GM19324 (cell line): Measurements from ENCODE around the gene SERTM1.

Source experiments
- ATAC-seq: cut with Tn5 transposase; IDR thresholded peaks from one replicate; pipeline ENCODE4 v1.9.1; 2021; ENCODE audit warnings: mild to moderate bottlenecking, moderate library complexity; ENCODE audit not compliant: unreplicated experiment, low FRiP score

The SERTM1 gene

DNA sequence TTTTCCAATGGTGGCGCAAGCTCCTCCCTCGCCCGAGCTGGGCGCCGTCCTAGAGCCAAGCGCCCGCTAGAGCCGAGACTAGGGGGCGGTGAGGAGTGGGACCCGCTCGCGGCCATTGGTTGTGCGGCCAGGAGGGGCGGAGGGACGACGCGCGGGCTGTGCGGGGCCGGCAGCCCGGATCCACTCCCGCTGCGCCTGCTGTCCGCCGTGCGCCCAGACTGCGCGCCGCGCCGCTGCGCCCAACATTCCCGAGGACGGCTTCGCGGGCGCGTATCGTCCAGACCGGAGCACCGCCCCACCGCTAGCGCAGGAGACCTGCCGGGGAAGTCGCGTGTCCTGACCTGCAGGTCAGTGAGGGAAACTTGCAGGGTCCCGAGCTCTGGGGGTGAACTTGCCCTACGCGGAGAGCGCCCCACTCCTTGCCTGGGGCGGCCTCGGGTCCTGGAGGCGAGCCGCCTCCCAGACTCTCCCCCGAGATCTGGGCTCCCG lies at the start of gene SERTM1:
Gene SERTM1, plus strand, starts transcription at position 183 of the 489 bp plus-strand sequence. CDS start 21,059 bp downstream, outside the sequence.
- no peak for ATAC-seq

DNA sequence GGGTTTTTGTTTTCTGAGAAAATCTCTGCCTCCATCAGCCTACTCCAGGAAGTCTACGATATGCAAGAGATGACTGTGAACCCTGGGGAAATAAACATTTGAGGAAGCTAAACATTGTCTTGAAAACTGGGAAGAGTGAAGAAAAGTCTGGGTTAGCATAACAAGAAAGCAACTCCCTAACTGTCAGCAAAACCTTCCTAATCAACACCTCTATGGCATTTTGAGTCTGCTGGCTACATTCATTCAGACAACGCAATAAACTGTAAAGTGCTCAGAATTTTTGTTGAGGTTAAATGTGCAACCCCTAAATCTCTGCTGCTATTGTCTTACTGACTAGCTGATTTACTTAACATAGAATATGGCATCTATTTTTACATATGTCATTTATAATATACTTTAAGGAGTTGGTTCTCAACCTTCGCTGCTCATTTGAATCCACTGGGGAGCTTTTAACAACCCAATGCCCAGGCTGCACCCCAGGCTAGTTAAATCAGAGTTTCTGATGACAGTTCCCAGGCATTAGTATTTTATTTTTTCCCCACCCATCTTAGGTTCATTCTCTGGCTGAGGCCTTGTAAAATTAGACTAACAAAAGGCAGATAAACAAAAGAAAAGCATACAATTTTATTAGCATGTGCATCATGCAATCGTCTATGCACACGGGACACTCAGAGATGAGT lies 45.3 kb upstream of the SERTM1 start:
- ATAC-seq = no peak

DNA sequence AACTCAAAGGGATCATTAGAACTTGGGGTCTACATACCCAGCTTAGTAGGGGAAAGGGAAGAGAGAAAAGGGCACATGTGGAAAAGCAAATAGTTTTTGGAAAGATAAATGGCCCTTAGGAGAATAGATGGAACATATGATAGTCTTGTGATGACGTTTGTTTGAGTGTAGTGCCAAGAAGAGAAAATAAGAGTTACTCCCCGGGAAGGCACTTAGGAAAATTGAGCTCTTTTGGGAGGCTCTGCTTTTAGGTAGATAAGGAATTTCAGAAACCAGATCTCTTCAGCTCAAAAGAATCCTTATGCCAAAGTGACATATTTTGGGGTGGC lies 44.8 kb upstream of the SERTM1 start:
- ATAC-seq = no peak

DNA sequence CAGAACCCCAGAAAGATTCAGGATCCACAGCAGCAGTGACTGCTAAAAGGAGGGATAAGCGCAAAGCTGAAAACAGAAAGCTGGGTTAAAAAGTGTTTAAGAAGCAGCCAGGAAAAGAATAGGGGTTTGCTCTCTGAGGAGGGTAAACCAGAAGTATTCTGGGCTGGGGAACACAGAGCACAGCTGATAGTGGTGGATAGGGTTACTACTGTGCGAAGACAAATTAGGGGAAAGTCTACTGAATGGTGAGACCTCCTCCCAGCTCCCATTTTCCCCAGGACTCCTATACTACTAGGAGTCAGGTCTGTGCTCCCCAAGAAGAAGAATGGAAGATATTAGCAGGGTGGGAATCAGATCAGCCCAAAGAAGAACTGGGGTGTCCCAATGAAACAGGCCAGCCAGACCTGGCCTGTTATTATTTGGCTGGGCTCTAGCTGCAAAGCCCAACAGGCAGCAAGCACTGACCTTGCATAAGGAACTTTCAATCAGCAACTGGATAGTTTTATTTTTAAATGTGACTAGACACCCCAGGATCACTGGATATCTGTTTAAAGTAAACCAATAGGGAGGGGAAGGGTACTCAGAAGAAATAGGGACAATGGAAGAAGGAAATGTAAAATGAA lies 43.5 kb upstream of the SERTM1 start:
- ATAC-seq = no peak

DNA sequence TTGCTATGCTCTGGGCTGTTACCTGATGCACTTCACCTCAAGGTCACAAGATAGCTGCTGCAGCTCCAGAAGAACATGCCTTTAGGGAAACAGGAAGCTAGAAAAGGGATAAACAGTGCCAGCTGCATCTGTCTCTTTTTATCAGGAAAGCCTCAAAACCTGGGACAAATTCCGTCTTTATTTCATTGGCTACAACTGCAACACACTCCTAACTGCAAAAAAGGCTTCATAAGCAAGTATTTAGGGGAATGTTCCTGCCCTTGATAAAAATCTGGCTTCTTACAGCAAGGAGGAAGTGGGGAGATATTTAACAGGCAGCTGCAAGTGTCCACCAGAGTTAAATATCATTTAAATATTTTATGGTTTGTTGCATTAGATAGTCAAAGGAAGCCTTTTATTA lies 34.2 kb upstream of the SERTM1 start:
- ATAC-seq = no peak

DNA sequence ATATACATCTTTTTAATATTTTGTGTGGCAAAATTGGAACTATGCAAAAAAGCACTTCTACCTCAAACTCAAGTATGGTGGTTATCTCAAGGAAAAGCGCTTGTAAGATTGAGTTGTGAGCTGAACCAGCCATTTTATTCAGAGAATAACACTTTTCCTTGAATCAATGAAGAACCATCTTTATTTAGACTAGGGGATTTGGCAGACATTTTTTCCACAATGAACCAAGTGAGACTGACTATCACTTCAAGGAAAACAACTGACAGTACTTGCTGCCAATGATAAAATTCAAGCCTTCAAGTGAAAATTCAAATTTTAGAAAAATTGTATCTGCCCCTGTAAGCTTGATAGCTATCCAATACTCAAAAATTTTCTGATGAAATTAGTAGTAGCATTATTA lies 23.2 kb upstream of the SERTM1 start:
- no peak for ATAC-seq

DNA sequence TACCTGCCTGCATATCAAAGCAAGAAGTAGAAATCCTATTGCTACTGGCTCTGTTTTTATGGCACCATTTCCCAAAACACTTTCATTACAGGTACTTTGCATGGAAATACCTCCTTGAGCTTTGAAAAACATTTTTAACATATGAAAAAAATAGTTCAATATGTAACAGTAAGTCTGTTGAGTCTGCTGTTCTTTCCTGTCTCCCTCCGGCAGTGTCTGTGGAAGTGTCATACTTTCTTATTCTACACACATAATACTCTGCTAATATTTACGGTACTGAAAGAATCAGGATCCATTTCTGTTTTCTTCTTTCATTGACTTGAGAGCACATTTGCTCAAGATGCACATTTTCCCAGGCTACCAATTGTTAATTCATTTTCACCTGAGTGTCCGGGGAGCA lies 8.2 kb upstream of the SERTM1 start:
- no peak for ATAC-seq

DNA sequence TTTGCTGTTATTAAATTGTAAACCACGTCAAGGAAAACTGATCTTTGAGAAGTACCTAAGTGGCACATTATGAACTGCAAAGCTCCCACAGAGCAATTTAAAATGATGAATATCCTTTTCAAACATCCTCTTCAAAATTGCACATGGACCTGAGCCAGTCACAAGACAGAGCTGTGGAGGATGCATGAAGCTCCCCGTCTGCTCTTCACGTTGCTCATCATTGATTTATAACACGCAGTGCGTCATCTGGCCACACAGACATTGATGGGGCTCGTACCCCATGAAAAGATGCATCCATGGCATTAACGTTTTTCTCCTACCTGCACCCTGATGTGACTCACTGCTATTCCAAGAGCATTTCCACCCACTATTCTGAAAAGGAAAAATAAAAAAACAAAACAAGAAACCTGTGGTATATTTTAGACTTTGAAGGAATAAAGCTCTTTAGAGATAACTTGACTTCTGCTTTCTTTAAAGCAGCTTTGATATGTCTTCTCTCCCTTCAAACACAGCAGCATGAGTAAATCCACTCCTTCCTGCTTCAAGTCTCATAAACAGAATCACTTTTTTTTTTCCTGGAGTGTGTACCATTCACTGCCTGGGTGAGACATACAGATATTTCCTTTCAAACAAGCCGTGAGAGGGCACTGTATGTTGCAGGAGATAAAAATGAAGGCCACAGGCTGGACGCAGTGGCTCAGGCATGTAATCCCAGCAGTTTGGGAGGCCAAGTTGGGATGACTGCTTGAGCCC lies 7.2 kb upstream of the SERTM1 start:
- no peak for ATAC-seq

DNA sequence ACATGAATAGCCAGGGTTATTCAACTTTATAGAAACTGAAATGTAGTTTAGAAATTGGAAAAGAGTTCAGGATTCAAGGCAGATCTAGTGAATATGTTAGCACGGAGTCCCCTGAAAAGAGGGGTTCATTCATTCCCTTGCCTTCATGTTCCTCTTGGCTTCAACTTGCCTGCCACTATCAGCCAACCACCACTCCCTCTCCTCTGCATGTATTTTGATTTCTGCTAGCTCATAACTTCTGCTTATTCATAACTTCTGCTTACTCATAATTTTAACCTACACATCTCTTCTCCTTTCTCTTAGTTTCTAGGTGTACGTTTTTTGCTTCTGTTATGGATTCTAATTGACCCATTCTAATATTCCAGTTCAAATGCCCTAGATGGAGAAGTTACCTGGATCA lies 5.5 kb upstream of the SERTM1 start:
- ATAC-seq = no peak

DNA sequence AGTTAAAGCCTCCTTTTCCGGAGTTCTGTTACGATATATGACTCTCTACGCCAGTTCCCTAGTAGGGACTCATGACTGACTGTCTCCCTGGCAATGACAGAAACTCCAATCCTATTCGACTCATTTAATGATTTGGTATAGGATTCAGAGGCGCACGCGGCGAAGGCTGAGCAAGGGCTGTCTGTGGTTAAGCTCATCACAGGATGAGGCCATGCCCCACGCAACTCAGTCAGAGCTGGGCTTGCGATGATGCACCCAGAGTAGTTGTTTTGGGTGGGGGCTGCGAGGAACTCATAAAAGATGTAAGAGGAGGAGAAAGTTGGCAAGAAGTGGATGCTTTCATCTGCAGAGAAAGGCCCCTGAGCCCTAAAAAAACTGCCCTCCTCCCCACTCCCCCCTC lies 468 bp upstream of the SERTM1 start:
- ATAC-seq = no peak

DNA sequence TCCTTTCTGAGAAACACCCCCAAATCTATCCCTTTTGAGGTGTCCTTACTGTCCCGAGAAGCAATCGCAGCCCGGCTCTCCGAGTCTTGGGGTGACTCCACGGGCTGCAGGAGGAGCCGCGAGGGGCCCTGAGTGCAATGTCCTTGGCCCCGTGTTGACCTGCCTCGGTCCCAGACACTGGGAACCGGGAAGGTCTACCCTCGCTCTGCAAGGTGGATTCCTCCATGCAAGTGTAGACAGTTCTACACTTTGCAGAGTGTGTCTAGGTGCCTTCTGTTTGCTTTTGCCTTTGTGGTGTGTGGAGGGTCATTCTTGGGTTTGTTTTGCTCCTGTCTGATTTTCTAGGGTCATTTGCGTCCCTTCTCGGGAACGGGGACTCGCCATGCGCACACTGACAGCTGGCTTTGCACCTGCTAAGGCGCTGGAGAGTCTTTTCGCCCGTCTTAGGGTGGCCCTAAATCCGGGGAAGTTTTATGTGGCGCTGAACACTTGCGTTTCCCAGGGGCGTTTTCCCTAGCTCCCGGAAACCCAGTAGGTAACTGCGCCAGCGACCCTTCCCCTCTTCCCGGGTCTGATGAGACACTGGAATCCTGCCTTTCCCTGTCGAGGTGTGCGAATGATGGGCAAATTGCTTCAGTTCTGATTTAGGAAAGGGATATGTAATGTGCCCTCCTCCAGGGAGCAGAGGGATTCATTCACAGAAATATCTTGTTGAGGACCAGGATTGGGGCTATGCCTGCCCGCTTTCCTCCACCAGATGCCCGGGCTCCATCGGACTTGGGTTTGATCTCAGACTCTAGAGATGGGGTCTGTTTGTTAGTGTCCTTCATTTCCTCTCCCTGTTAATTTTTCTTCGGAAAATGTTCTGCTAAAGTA lies 755 bp downstream of the SERTM1 start:
- no peak for ATAC-seq

DNA sequence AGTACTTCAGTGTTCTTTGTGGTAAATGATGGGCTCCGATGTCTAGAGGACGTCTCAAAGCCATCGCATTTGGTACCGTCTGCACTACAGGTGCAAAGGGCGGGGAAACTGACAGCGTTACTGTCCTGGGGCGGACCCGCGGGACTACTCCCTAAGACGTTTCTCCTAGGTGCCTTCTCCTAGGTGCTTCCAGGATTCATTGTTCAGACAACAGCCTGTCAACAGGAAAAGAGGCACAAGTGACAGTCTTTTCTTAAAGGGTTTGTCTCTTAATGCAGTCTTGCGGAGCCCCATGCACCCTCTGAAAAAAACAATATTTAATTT lies 1.4 kb downstream of the SERTM1 start:
- no peak for ATAC-seq

DNA sequence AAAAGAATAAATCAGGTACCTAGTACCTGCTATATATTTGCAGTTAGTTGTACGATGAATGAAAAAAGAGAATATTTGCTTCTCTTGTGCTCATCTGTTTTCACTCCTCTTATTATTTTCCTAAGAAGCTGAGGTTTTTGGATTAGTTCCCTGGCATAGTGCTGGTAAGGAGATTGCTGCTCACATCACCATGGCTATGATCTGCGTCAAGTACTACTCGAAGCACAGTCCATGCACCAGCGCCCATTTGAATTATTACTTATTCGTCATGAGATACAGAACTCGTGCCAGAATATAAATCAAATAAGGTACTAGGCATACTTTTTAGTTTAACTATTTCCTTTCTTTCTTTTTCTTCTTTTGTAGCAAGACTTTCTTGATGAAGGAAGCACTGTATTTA lies 7.1 kb downstream of the SERTM1 start:
- no peak for ATAC-seq

DNA sequence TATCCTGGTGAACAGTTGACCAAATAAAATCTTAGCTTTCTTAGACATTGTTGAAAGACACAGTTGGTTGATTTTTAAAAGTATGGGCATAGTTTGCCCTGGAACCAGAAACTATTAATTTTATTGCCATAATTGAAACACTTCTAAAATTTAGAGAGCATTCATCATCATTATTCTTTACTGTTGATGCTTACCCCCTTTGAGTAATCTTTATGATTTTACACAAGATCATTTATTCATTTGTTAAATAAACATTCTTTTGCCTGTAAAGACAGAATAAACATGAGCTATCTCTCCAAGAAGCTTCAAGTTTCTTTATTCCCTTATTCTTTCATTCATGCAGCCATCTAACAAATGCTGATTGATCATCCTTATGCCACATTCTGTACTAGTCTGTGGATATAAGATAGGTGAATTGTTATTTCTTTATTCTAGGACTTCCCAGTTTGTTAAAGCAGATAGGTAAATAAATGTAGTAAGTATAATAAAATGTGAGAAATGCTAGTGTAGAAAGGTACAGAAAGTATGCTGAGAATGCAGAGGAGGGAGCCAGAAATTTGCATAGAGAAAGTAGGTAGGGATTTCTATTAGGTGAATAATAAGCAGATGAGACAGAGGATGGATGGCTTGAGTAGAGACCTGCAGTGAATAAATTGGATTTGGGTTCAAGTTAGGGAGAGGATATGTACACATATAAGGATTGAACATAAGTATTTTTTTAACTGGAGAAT lies 8.2 kb downstream of the SERTM1 start:
- no peak for ATAC-seq

DNA sequence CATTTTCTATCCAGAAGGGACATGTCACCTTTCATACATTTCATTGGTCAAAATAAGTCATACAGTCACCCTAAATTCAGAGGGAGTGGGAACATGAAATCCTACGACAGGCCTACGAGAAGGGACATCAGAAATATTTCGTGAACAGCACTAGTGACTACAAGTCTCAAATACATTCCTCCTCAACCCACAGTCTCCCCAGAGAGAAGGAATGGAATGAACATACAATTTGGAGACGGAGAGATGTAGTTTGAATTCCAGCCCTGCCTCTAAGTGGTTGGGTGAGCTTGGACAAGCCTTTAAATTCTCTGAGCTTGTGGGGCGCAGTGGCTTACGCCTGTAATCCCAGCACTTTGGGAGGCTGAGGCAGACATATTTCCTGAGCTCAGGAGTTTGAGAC lies 9.9 kb downstream of the SERTM1 start:
- ATAC-seq = no peak

DNA sequence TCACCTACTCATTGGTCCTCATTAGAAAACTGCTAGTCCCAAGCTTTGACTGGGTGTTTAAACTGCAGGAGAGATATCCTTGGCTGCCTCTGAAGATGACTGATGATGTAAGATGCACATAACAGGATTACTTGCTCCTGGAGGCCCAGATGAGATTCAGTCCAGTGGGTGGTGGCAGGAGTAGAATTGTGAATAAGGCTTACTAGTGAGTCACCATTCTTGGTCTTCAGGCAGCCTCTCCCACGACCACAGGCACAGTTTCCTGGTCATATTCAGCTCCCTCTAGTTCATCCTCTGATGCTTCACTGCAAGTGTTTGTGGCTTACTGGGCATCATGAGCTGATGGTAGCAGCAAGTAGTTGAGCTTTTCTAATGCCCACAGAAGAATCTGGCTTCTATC lies 12.1 kb downstream of the SERTM1 start:
- ATAC-seq = no peak

DNA sequence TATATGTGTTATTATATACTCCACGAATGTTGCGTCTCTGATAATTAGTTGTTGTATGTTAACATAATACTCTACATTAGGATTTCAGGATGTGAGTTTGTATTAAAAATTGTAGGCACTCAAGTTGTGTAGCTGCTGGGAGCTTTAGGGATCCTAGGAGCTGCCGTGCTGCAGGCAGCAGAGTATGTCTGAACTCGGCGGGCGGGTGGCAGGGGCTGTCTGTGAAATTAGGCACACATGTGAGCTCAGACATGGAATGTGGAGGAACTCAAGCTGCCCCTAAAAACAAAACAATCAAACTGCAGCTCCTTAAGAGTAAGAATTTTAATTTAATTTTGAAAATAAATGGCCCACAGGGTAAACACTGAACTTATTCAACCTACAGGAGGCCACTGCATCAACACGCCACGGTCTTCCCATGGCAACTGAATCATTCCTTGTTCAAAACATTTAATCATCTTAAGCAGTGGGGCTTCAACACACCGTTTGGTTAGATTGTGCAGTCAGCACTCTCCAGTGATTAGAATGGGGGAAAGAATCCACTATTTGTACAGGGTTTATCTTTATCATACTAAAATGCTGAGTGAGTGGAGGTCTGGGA lies 22.7 kb downstream of the SERTM1 start:
- no peak for ATAC-seq

DNA sequence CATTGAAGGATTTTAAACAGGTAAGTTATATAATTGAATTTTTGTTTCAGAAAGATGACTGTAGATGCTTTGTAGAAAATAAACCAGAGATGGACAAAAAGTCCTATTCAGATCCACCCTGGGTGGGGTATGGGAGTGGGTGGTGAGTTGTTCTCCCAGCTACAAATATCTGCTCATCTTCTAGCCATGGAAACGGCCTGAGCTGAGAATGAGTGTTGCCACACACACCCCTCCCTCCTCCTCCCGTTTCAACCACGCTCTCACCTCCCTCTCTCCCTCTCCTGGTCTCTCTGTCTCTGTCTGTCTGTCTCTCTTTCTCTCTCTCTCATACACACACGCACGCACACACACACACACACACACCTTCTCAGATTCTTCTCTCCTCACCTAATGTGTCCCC lies 26.4 kb downstream of the SERTM1 start:
- ATAC-seq = no peak

DNA sequence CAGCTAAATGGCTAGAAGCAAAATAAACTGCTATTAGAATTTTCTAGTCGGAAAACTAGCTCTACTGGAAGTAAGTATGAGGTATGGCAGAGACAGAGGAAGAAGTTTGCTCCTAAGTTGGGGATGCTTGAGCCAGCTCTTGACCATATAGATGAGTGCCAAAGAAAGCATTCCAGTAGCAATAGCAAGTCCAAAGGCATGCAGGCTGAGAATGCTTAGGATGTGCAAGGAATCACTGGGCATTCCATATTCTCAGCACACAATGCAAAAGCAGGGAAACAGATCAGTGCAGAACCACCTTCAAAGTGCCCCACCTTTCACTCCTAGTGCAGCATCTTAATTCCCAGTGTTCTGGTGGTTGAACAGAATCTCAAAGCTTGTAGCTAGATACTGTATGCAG lies 32.9 kb downstream of the SERTM1 start:
- no peak for ATAC-seq
